IPS DF 6.9 (cell line): ENCODE measurements around the gene CLPSL2.

ENCODE experiments used
- DNase-seq: peaks from one replicate; pipeline ENCODE4 v3.0.0-alpha.2; 2013; ENCODE audit warnings: low read depth, low spot score
- H3K27ac ChIP-seq: one replicate; pipeline ENCODE4 v1.5.1; 2013; ENCODE audit warnings: low read length, control low read depth
- H3K27me3 ChIP-seq: 2 replicates; pipeline ENCODE4 v1.6.1; 2013; ENCODE audit warnings: mild to moderate bottlenecking, low read length; ENCODE audit not compliant: control insufficient read depth, insufficient read depth
- H3K36me3 ChIP-seq: 2 replicates; pipeline ENCODE4 v1.6.1; 2013; ENCODE audit warnings: low read length; ENCODE audit not compliant: control insufficient read depth, insufficient read depth
- H3K4me1 ChIP-seq: 2 replicates; pipeline ENCODE4 v1.6.1; 2013; ENCODE audit warnings: low read length; ENCODE audit not compliant: control insufficient read depth, insufficient read depth
- H3K4me3 ChIP-seq: 2 replicates; pipeline ENCODE4 v1.5.1; 2013; ENCODE audit warnings: mild to moderate bottlenecking, low read length
- H3K9me3 ChIP-seq: 2 replicates; pipeline ENCODE4 v1.6.1; 2013; ENCODE audit warnings: low read length, inconsistent platforms; ENCODE audit not compliant: control insufficient read depth, insufficient read depth
- WGBS: extraction: QIAGEN DNeasy Blood & Tissue Kit; methylation state at CpG from one replicate; pipeline ENCODE4 v1.1.7; 2013; ENCODE audit warnings: mixed read lengths, missing lambda C conversion rate; ENCODE audit not compliant: insufficient read length, insufficient coverage; 5-methylcytosine and 5-hydroxymethylcytosine counted together

Gene CLPSL2

GRCh38 chr6:35750557-35750956 is 25.8 kb upstream of the CLPSL2 start:
- no CpG with 5 or more reads among the region's 7 CpGs for WGBS
- no peak for DNase-seq
- H3K9me3 ChIP-seq = no peaks in the 10 kb centered on the region
- no peaks in the 10 kb centered on the region for H3K27me3 ChIP-seq
- H3K27ac ChIP-seq = no peak overlapping the region
- H3K4me3 ChIP-seq = no peak overlapping the region
- peaks cover 5% of the 10 kb centered on the region for H3K4me1 ChIP-seq
- no peaks in the 10 kb centered on the region for H3K36me3 ChIP-seq

DNA sequence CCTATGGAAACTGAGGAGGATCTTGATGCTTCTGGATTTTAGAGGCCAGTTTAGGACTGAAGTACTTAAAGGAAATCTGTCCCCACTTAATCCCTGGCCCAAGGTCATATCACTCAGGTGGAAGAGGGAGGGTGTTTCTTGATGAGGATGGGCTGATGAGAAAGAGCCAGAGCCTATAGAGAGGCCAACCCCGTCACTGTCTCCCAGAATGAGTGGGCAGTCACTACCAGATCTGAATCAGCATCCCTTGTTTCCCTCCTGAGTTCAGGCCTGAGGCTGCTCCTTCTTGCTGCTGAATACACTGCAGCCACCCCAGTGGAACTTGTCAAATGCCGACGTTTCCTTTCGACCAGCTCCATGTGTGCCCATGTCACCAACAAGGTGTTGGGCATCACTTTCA is 24.8 kb upstream of the CLPSL2 start:
- no CpG with 5 or more reads among the region's 4 CpGs for WGBS

GRCh38 chr6:35752330-35752729 is 24.1 kb upstream of the CLPSL2 start:
- no peaks in the 10 kb centered on the region for H3K27me3 ChIP-seq
- no peak overlapping the region for H3K27ac ChIP-seq
- no CpG with 5 or more reads among the region's 4 CpGs for WGBS
- H3K4me1 ChIP-seq = peaks cover 5% of the 10 kb centered on the region
- H3K4me3 ChIP-seq = no peak overlapping the region
- no peaks in the 10 kb centered on the region for H3K9me3 ChIP-seq
- H3K36me3 ChIP-seq = no peaks in the 10 kb centered on the region
- DNase-seq = no peak

More for the DNA sequence above, 24.8 kb upstream of the CLPSL2 start:
- H3K4me1 ChIP-seq = peaks cover 5% of the 10 kb centered on the region
- no peak overlapping the region for H3K4me3 ChIP-seq
- no peak for DNase-seq
- H3K9me3 ChIP-seq = no peaks in the 10 kb centered on the region
- H3K27ac ChIP-seq = no peak overlapping the region
- H3K27me3 ChIP-seq = no peaks in the 10 kb centered on the region
- H3K36me3 ChIP-seq = no peaks in the 10 kb centered on the region

DNA sequence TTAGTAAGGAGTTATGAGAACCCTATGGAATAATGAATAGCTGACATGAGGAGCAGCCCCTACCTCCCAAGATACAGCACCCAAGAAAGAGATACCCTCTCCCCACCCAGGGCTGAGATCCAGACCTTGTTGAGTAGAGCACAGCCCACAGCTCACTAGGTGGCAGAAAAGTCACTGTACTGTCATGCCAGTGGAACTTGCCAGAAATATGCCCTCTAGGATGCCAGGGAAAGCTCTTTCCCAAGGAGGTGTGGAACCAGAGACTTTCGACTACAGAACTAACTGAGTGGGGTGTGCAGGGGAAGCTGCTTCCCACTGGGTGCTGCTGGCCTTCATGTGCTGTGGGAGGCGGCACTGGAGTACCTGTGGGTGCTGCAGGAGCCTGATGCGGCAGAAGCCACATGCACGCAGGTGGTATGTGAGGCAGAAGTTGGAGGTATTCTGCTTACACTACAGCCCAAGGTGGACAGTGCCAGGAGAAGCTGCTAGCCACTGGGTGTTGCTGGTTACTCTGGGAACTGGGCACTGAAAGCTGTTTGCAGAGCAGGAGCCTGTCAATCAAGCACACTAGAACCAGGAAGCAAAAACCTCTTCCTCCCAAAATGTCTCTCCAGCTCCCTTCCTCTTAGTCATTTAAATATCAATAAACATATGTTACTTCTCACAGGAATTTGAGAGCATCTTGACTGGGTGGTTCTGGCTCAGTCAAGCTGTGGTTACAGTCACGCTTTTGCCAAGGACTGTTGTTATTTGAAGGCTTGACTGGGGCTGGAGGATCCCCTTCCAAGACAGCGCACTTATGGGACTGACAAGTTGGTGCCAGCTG is 21.7 kb upstream of the CLPSL2 start:
- no peak for DNase-seq
- WGBS = no CpG with 5 or more reads among the region's 6 CpGs
- H3K4me1 ChIP-seq = peaks cover 5% of the 10 kb centered on the region
- no peaks in the 10 kb centered on the region for H3K36me3 ChIP-seq
- H3K27ac ChIP-seq = no peak overlapping the region
- H3K4me3 ChIP-seq = no peak overlapping the region
- H3K9me3 ChIP-seq = no peaks in the 10 kb centered on the region
- H3K27me3 ChIP-seq = no peaks in the 10 kb centered on the region

GRCh38 chr6:35755278-35755924 is 21.0 kb upstream of the CLPSL2 start:
- DNase-seq = no peak
- Histone ChIP-seq H3K4me1 (peaks cover 5% of the 10 kb centered on the region), H3K27me3 (no peaks in the 10 kb centered on the region), H3K9me3 (no peaks in the 10 kb centered on the region), H3K27ac (no peak overlapping the region), H3K36me3 (no peaks in the 10 kb centered on the region), H3K4me3 (no peak overlapping the region)
- WGBS = no CpG with 5 or more reads among the region's 3 CpGs

DNA sequence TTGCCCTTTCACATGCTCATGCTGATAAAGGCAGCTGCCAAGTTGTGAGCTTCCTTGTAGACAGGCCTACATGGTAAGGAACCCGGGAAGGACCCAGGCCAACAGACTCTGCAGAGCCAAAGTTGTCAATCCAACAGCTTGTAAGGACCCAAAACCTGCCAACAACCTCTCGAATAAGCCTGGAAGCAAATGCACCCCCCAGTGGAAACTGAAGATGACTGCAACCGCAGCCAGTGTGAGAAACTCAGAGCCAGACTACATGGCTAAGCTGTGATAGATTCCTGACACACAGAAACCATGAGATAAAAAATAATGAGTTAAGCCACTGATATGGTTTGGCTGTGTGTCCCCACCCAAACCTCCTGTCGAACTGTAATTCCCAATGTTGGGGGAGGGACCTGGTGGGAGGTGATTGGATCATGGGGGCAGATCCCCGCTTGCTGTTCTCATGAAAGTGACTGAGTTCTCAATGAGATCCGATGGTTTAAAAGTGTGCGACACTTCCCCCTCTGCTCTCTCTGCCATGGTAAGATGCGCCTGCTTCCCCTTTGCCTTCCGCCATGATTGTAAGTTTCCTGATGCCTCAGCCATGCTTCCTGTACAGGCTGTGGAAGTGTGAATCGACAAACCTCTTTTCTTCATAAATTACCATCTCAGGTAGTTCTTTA is 18.8 kb upstream of the CLPSL2 start:
- peaks cover 4% of the 10 kb centered on the region for H3K4me1 ChIP-seq
- no peak for DNase-seq
- no peak overlapping the region for H3K4me3 ChIP-seq
- WGBS = no CpG with 5 or more reads among the region's 10 CpGs
- no peak overlapping the region for H3K27ac ChIP-seq
- H3K9me3 ChIP-seq = no peaks in the 10 kb centered on the region
- no peaks in the 10 kb centered on the region for H3K27me3 ChIP-seq
- H3K36me3 ChIP-seq = no peaks in the 10 kb centered on the region

DNA sequence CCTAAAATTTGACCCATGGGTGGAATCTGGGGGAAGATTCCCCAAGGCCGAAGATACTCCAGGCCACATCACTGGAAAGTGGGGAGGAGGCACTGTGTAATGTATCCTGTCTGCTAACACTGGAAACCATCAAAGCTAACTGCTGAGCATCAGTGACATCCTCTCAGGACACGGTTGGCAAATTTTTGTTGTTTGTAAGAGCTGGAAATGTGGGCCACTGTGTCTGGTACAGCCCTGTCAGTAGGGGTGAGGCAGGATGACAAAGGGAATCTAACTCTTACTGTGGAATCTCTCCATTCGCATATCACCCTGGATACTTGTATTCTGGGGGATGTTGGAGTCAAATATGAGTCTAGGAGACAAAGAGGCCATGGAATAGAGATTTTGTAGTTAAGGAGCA is 17.0 kb upstream of the CLPSL2 start:
- WGBS = no CpG with 5 or more reads among the region's 3 CpGs
- no peak overlapping the region for H3K27ac ChIP-seq
- no peak overlapping the region for H3K4me3 ChIP-seq
- H3K4me1 ChIP-seq = peaks cover 6% of the 10 kb centered on the region
- no peaks in the 10 kb centered on the region for H3K36me3 ChIP-seq
- H3K27me3 ChIP-seq = no peaks in the 10 kb centered on the region
- no peaks in the 10 kb centered on the region for H3K9me3 ChIP-seq
- no peak for DNase-seq

DNA sequence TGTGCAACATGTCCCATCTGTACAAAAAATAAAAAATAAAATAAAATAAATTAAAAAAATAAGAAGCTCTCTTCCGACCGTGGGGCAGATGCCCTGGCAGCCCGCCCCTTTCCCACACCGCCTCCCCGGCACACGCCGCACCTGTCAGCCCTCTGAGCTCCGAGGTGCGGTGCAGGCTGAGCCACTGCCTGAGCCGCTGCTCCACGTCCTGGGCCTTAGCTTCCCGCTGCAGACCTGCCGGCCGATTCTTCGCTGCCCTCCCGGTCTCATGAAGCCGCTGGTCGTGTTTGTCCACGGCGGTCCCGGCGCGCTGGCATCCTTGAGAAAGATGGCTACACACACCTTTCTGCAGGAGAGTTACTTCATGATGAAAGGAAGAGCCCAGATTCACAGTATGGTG is 10.7 kb upstream of the CLPSL2 start:
- no peaks in the 10 kb centered on the region for H3K36me3 ChIP-seq
- no peaks in the 10 kb centered on the region for H3K27me3 ChIP-seq
- H3K9me3 ChIP-seq = no peaks in the 10 kb centered on the region
- peaks cover 2% of the 10 kb centered on the region; the same call in 1 of the 2 replicates for H3K4me1 ChIP-seq
- DNase-seq = no peak
- H3K4me3 ChIP-seq = no peak overlapping the region
- no peak overlapping the region for H3K27ac ChIP-seq
- no CpG with 5 or more reads among the region's 23 CpGs for WGBS

DNA sequence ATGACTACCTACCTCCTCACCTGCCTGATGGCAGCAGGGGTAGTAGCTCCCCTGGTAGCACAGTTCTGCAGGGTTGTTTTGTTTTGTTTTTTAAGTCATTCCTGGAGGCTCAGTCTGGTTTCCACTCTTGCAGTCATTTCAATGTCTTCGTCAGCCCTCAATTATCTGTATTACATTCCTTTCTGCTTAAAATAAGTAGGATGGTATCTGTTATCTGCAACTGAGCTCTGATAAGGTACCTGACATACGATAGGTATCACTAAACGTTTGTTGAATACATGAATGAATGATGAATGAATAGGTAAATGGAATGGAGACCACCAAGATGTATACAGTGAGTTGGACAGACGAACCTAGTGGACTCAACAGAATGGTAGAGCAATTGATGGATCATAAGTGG is 7.2 kb upstream of the CLPSL2 start:
- no peak overlapping the region for H3K4me3 ChIP-seq
- no peaks in the 10 kb centered on the region for H3K4me1 ChIP-seq
- no peak for DNase-seq
- no peaks in the 10 kb centered on the region for H3K36me3 ChIP-seq
- no CpG with 5 or more reads among the region's 4 CpGs for WGBS
- H3K27ac ChIP-seq = no peak overlapping the region
- no peaks in the 10 kb centered on the region for H3K9me3 ChIP-seq
- no peaks in the 10 kb centered on the region for H3K27me3 ChIP-seq

- no peak for DNase-seq
- H3K27ac ChIP-seq = no peak overlapping the region
- no peaks in the 10 kb centered on the region for H3K36me3 ChIP-seq
- H3K4me3 ChIP-seq = no peak overlapping the region
- H3K9me3 ChIP-seq = no peaks in the 10 kb centered on the region
- no peaks in the 10 kb centered on the region for H3K4me1 ChIP-seq
- WGBS = no CpG with 5 or more reads among the region's 5 CpGs
- no peaks in the 10 kb centered on the region for H3K27me3 ChIP-seq
Observed at GRCh38 chr6:35771343-35771627, 5.1 kb upstream of the CLPSL2 start.
